Measurements from ENCODE around the gene ZFP69. TPM values are rescaled to one million over a fixed set of nuclear protein-coding genes. Genes with fewer than 3 reads are reported as not detected.
A peak's percentile ranks its signal among the peaks of the same experiment; 100 is the strongest.

Gene ZFP69
- total and polyA plus RNA-seq, 10 of the 15 experiments (the other 5 are each of a cell fraction or from before 2014, with no cell fraction given): 1.9 to 6.4 (median 3.7) TPM

- TF ChIP-seq MLLT1 (IDR thresholded peaks at IDR 0.05) (no peak), CBX3 (IDR thresholded peaks at IDR 0.05; ENCODE audit: borderline replicate concordance, low read depth) (no peak), POLR2AphosphoS2 (IDR thresholded peaks at IDR 0.05; ENCODE audit: low read depth, low read length) (no peak), NBN (IDR thresholded peaks at IDR 0.05) (no peak), TAF1 (IDR thresholded peaks at IDR 0.05; ENCODE audit: borderline replicate concordance, low read depth, low read length) (peak; percentile 68; the same call in 1 of the 2 replicates), POLR2AphosphoS5 (IDR thresholded peaks at IDR 0.05; ENCODE audit: low read length) (peak; percentile 62; the same call in 1 of the 2 replicates), PRDM15 (CRISPR knock-in tag; IDR thresholded peaks at IDR 0.05) (no peak), ESRRA (IDR thresholded peaks at IDR 0.05; ENCODE audit: low read length) (no peak), FOS (IDR thresholded peaks at IDR 0.05; ENCODE audit: borderline replicate concordance, extremely low read depth, insufficient read length) (no peak), TCF7 (IDR thresholded peaks at IDR 0.05; ENCODE audit: borderline replicate concordance) (no peak), MEF2B (IDR thresholded peaks at IDR 0.05; ENCODE audit: partially characterized antibody, poor library complexity, severe bottlenecking) (no peak), USF1 (IDR thresholded peaks at IDR 0.05; ENCODE audit: borderline replicate concordance, extremely low read length, insufficient read depth, low read depth, low read length) (no peak), EZH2 (IDR thresholded peaks at IDR 0.05; ENCODE audit: borderline replicate concordance, control insufficient read depth, low read depth, low read length) (no peak), E4F1 (IDR thresholded peaks at IDR 0.05; ENCODE audit: borderline replicate concordance, partially characterized antibody) (no peak), ZNF274 (IDR thresholded peaks at IDR 0.05; ENCODE audit: insufficient read depth, insufficient read length) (no peak), SIX5 (IDR thresholded peaks at IDR 0.05; ENCODE audit: low read depth, low read length, severe bottlenecking) (no peak), STAT3 (IDR thresholded peaks at IDR 0.05; ENCODE audit: low read depth, low read length) (no peak), POU2F2 (IDR thresholded peaks at IDR 0.05; ENCODE audit: borderline replicate concordance, low read depth, low read length) (peak; percentile 34; the same call in 1 of the 3 replicates), TCF12 (IDR thresholded peaks at IDR 0.05; ENCODE audit: low read depth, low read length) (peak; percentile 13; the same call in 1 of the 2 replicates), PKNOX1 (IDR thresholded peaks at IDR 0.05) (peak; percentile 59; the same call in 1 of the 2 replicates)
These were observed at the start of gene ZFP69 (continued) for GRCh38 chr1:40476924-40477677.

All from GM12878 (cell line).